IMR-90 (cell line): ENCODE results near the gene TPI1. TPM values are rescaled to one million over a fixed set of nuclear protein-coding genes. Genes with fewer than 3 reads are reported as not detected.

Experiments used
- ATAC-seq: fragments of 200-7000 bp; cut with Tn5 transposase; 2 replicates; pipeline ENCODE4 v1.9.1; 2020; ENCODE audit warnings: low read depth, mild to moderate bottlenecking, moderate library complexity
- BruUV-seq: library from RNA; stranded (reverse); fragments of 400-500 nt; replicated peaks from 2 replicates; lab custom pipeline; 2021; lab: Mats Ljungman, UMichigan
- CTCF ChIA-PET: fragments of 300-600 bp; formaldehyde crosslinking; extraction: SDS; loops from one replicate; lab custom pipeline; 2021; ENCODE audit warnings: antibody characterized with exemption; lab: Yijun Ruan, JAX
- POLR2A ChIA-PET: fragments of 300-600 bp; sonication (Branson Sonifier 250); formaldehyde crosslinking; loops from one replicate; lab custom pipeline; 2022; ENCODE audit warnings: antibody characterized with exemption; ENCODE audit not compliant: unreplicated experiment; lab: Charles Lee
- DNase-seq: peaks from one replicate; pipeline ENCODE4 v3.0.0; 2013
- H2AFZ ChIP-seq: replicated peaks from 2 replicates; pipeline ENCODE3; 2013; ENCODE audit warnings: low read length, mild to moderate bottlenecking; ENCODE audit not compliant: poor library complexity
- H2AK5ac ChIP-seq: 2 replicates; pipeline ENCODE4 v1.6.1; 2013; ENCODE audit warnings: low read depth, low read length, inconsistent platforms
- H2AK9ac ChIP-seq: replicated peaks from 2 replicates; pipeline ENCODE3; 2013; ENCODE audit warnings: mild to moderate bottlenecking, low read depth, low read length, moderate library complexity; ENCODE audit not compliant: poor library complexity
- H2BK120ac ChIP-seq: 2 replicates; pipeline ENCODE4 v1.6.1; 2013; ENCODE audit warnings: low read depth, low read length, inconsistent platforms
- H2BK15ac ChIP-seq: 3 replicates; pipeline ENCODE4 v1.6.1; 2013; ENCODE audit warnings: low read depth, low read length, inconsistent platforms
- H2BK20ac ChIP-seq: 2 replicates; pipeline ENCODE4 v1.6.1; 2013; ENCODE audit warnings: low read depth, mild to moderate bottlenecking, inconsistent platforms, low read length, moderate library complexity
- H2BK5ac ChIP-seq: 2 replicates; pipeline ENCODE4 v1.6.1; 2013; ENCODE audit warnings: mild to moderate bottlenecking, low read depth, low read length, inconsistent platforms; ENCODE audit not compliant: poor library complexity, severe bottlenecking
- H3K14ac ChIP-seq: replicated peaks from 2 replicates; pipeline ENCODE4 v1.6.1; 2013; ENCODE audit warnings: low read depth, low read length, inconsistent platforms
- H3K18ac ChIP-seq: 2 replicates; pipeline ENCODE4 v1.6.1; 2013; ENCODE audit warnings: low read depth, low read length, control low read depth
- H3K23ac ChIP-seq: 2 replicates; pipeline ENCODE4 v1.6.1; 2013; ENCODE audit warnings: low read depth, low read length, inconsistent platforms
- H3K27ac ChIP-seq: 2 replicates; pipeline ENCODE4 v1.5.1; 2013; ENCODE audit warnings: mild to moderate bottlenecking, control low read depth, low read length; ENCODE audit not compliant: insufficient read depth
- H3K27me3 ChIP-seq: 2 replicates; pipeline ENCODE4 v1.6.1; 2013; ENCODE audit warnings: low read length; ENCODE audit not compliant: control insufficient read depth, insufficient read depth
- H3K36me3 ChIP-seq: 2 replicates; pipeline ENCODE4 v1.6.1; 2013; ENCODE audit warnings: low read length, mixed read lengths; ENCODE audit not compliant: control insufficient read depth, insufficient read depth
- H3K4ac ChIP-seq: 2 replicates; pipeline ENCODE4 v1.6.1; 2013; ENCODE audit warnings: low read depth, low read length, inconsistent platforms
- H3K4me1 ChIP-seq: 2 replicates; pipeline ENCODE4 v1.6.1; 2013; ENCODE audit warnings: low read length, mixed read lengths; ENCODE audit not compliant: control insufficient read depth, insufficient read depth
- H3K4me2 ChIP-seq: 2 replicates; pipeline ENCODE4 v1.6.1; 2013; ENCODE audit warnings: low read depth, mild to moderate bottlenecking, control low read depth, low read length, moderate library complexity
- H3K4me3 ChIP-seq: 2 replicates; pipeline ENCODE4 v1.5.1; 2013; ENCODE audit warnings: low read depth, mild to moderate bottlenecking, control low read depth, low read length, moderate library complexity; ENCODE audit not compliant: insufficient read depth
- H3K56ac ChIP-seq: 2 replicates; pipeline ENCODE4 v1.6.1; 2013; ENCODE audit warnings: low read length, inconsistent platforms; ENCODE audit not compliant: insufficient read depth; ENCODE audit errors: extremely low read depth
- H3K79me1 ChIP-seq, 2 experiments: 2 replicates each; pipeline ENCODE4 v1.6.1; 2013; ENCODE audit warnings: low read length in 2 of 2, inconsistent platforms in 1 of 2, low read depth in 1 of 2
- H3K9ac ChIP-seq: 2 replicates; pipeline ENCODE4 v1.6.1; 2013; ENCODE audit warnings: low read depth, low read length, control low read depth
- H3K9me1 ChIP-seq: 2 replicates; pipeline ENCODE4 v1.6.1; 2013; ENCODE audit warnings: low read length, inconsistent platforms; ENCODE audit not compliant: insufficient read depth
- H3K9me3 ChIP-seq: 2 replicates; pipeline ENCODE4 v1.6.1; 2013; ENCODE audit warnings: low read length; ENCODE audit not compliant: control insufficient read depth, insufficient read depth
- H4K20me1 ChIP-seq: 2 replicates; pipeline ENCODE4 v1.6.1; 2013; ENCODE audit warnings: low read length, inconsistent platforms; ENCODE audit not compliant: insufficient read depth
- H4K5ac ChIP-seq: 2 replicates; pipeline ENCODE4 v1.6.1; 2013; ENCODE audit warnings: mild to moderate bottlenecking, low read depth, low read length, control low read depth
- H4K8ac ChIP-seq, 2 experiments: 2 replicates each; pipeline ENCODE4 v1.6.1; 2013; ENCODE audit warnings: low read depth in 2 of 2, low read length in 2 of 2, control low read depth in 1 of 2, inconsistent platforms in 1 of 2
- H4K91ac ChIP-seq: 2 replicates; pipeline ENCODE4 v1.6.1; 2013; ENCODE audit warnings: low read depth, low read length, inconsistent platforms; ENCODE audit not compliant: insufficient read depth
- BHLHE40 ChIP-seq: fragments of 150-350 bp; IDR thresholded peaks from 2 replicates; pipeline ENCODE4 v1.6.1; 2016; ENCODE audit warnings: mild to moderate bottlenecking, low read depth, low read length
- CEBPB ChIP-seq: IDR thresholded peaks from 2 replicates; pipeline ENCODE4 v1.6.1; 2012; ENCODE audit warnings: low read depth, low read length, improper control_type of control experiment
- CHD1 ChIP-seq: IDR thresholded peaks from 2 replicates; pipeline ENCODE4 v1.6.1; 2012; ENCODE audit warnings: low read depth, low read length, improper control_type of control experiment
- ELK1 ChIP-seq: fragments of 150-350 bp; IDR thresholded peaks from 2 replicates; pipeline ENCODE4 v1.6.1; 2016; ENCODE audit warnings: low read depth, mild to moderate bottlenecking, low read length, moderate library complexity, borderline replicate concordance
- FOS ChIP-seq: fragments of 150-350 bp; IDR thresholded peaks from 2 replicates; pipeline ENCODE4 v1.6.1; 2016; ENCODE audit warnings: low read depth, low read length
- MAFK ChIP-seq: IDR thresholded peaks from 2 replicates; pipeline ENCODE4 v1.6.1; 2012; ENCODE audit warnings: low read depth, low read length, improper control_type of control experiment
- MAZ ChIP-seq: IDR thresholded peaks from 2 replicates; pipeline ENCODE4 v1.6.1; 2012; ENCODE audit warnings: low read depth, mild to moderate bottlenecking, low read length, improper control_type of control experiment, moderate library complexity, borderline replicate concordance
- MXI1 ChIP-seq: IDR thresholded peaks from 2 replicates; pipeline ENCODE4 v1.6.1; 2012; ENCODE audit warnings: low read depth, mild to moderate bottlenecking, low read length, moderate library complexity, borderline replicate concordance
- NFE2L2 ChIP-seq: fragments of 150-350 bp; IDR thresholded peaks from 2 replicates; pipeline ENCODE4 v1.6.1; 2016; ENCODE audit warnings: low read depth, mild to moderate bottlenecking, low read length
- POLR2A ChIP-seq: IDR thresholded peaks from 2 replicates; pipeline ENCODE4 v1.6.1; 2012; ENCODE audit warnings: mild to moderate bottlenecking, low read depth, low read length
- RAD21 ChIP-seq: IDR thresholded peaks from 2 replicates; pipeline ENCODE4 v1.6.1; 2012; ENCODE audit warnings: low read length, improper control_type of control experiment
- RFX5 ChIP-seq: IDR thresholded peaks from 2 replicates; pipeline ENCODE4 v1.8.0; 2012; ENCODE audit warnings: low read depth, mild to moderate bottlenecking, low read length, moderate library complexity
- WGBS, 2 experiments: methylation state at CpG; one replicate each; pipeline versions ENCODE4 v1.1.5 to v1.1.7; 2013; ENCODE audit warnings: missing lambda C conversion rate in 2 of 2; ENCODE audit not compliant: insufficient read length in 1 of 2; ENCODE audit errors: extremely low coverage in 2 of 2; 5-methylcytosine and 5-hydroxymethylcytosine counted together
- dilution Hi-C: fragments of 300-500 bp; cut with HindIII; formaldehyde crosslinking; loops from one replicate; pipeline ENCODE4 v1.14.3; 2018; ENCODE audit warnings: low sequenced_read_pairs; ENCODE audit not compliant: unreplicated experiment
- in situ Hi-C: fragments of 300-500 bp; cut with MboI; formaldehyde crosslinking; loops from 3 replicates; pipeline ENCODE4 v1.14.3; 2019; ENCODE audit warnings: low sequenced_read_pairs, inconsistent platforms, mixed read lengths
- intact Hi-C: fragments of 100-400 bp; cut with micrococcal nuclease; formaldehyde crosslinking; loops from 2 replicates; pipeline ENCODE4 v1.10.0; 2022
- polyA plus RNA-seq, 3 experiments: library from polyadenylated mRNA; depleted of rRNA; stranded (reverse); fragments of >200 nt; gene quantifications; 2 replicates each; pipeline ENCODE4 v1.2.3, GENCODE V29; 2012; ENCODE audit warnings: low replicate concordance in 1 of 3
- total RNA-seq: library from RNA; depleted of rRNA; stranded (reverse); fragments of >200 nt; gene quantifications from 2 replicates; pipeline ENCODE4 v1.2.3, GENCODE V29; 2012
- TF ChIP-seq, protein P1 (sequence below): fragments of 150-350 bp; IDR thresholded peaks from 2 replicates; pipeline ENCODE4 v1.6.1; 2017; ENCODE audit warnings: mild to moderate bottlenecking, antibody characterized with exemption, low read length, low read depth

The TPI1 gene
- total and polyA plus RNA-seq, 2 of the 4 experiments (the other 2 are of a cell fraction): 1,995 to 2,176 TPM

- no peak overlapping the region for H3K56ac ChIP-seq
- no peak overlapping the region for H2AFZ ChIP-seq
- H2BK15ac ChIP-seq: no peak overlapping the region; the same call in 2 of the 3 replicates
- no peak overlapping the region for H3K9ac ChIP-seq
- no peaks in the 10 kb centered on the region; a peak in 1 of 4 replicates for H3K79me1 ChIP-seq
- no peak overlapping the region for H3K14ac ChIP-seq
- no TSS peak for BruUV-seq
- H2BK20ac ChIP-seq: no peak overlapping the region
- H3K27ac ChIP-seq: no peak overlapping the region
- no peak overlapping the region for H2AK5ac ChIP-seq
- ChIA-PET CTCF (interaction anchor here (2.3 kb wide), 1 partner anchor 13 kb away, joined by 9 read pairs; no protein-coding TSS in a partner anchor), POLR2A (no interaction called here)
- ATAC-seq (no peak), DNase-seq (no peak)
- 100% methylated on average over 1 of the region's 1 CpG; no CpG with 5 or more reads in 1 of the 2 experiments for WGBS, 2 experiments
- no peak overlapping the region for H3K4me2 ChIP-seq
- H4K8ac ChIP-seq: peak overlapping the region; percentile 94 to 98
- H4K20me1 ChIP-seq: no peaks in the 10 kb centered on the region
- H2BK5ac ChIP-seq: no peak overlapping the region
- H2BK120ac ChIP-seq: no peak overlapping the region
- no peak overlapping the region for H4K91ac ChIP-seq
- H3K9me3 ChIP-seq: no peaks in the 10 kb centered on the region
- no peak overlapping the region; the same call in 1 of the 2 replicates for H4K5ac ChIP-seq
- no peak overlapping the region for H3K18ac ChIP-seq
- in situ Hi-C loops (no loop called here), intact Hi-C loops (no loop called here), dilution Hi-C loops (no loop called here)
- no peak overlapping the region for H3K4ac ChIP-seq
- no peaks in the 10 kb centered on the region; the same call in 1 of the 2 replicates for H3K36me3 ChIP-seq
- peaks cover 4% of the 10 kb centered on the region; the same call in 1 of the 2 replicates for H3K9me1 ChIP-seq
- H3K4me1 ChIP-seq: peaks cover 3% of the 10 kb centered on the region; the same call in 1 of the 2 replicates
- TF ChIP-seq, protein P1, sequence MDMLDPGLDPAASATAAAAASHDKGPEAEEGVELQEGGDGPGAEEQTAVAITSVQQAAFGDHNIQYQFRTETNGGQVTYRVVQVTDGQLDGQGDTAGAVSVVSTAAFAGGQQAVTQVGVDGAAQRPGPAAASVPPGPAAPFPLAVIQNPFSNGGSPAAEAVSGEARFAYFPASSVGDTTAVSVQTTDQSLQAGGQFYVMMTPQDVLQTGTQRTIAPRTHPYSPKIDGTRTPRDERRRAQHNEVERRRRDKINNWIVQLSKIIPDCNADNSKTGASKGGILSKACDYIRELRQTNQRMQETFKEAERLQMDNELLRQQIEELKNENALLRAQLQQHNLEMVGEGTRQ: no peak
- TF ChIP-seq CHD1: no peak
- TF ChIP-seq MAZ: no peak
- no peak for TF ChIP-seq RFX5
- no peak for TF ChIP-seq NFE2L2
- TF ChIP-seq RAD21: no peak
- TF ChIP-seq FOS: no peak
- no peak for TF ChIP-seq MAFK
- no peak for TF ChIP-seq CEBPB
- TF ChIP-seq MXI1: no peak
- no peak for TF ChIP-seq BHLHE40
- TF ChIP-seq ELK1: no peak
- TF ChIP-seq POLR2A: no peak
- H3K27me3 ChIP-seq: no peaks in the 10 kb centered on the region
- no peak overlapping the region for H2AK9ac ChIP-seq
- H3K23ac ChIP-seq: no peak overlapping the region
- H3K4me3 ChIP-seq: no peak overlapping the region
These were observed 36.4 kb downstream of the TPI1 start for GRCh38 chr12:6903722-6904121.
